Sigmoid colon (tissue), 4 donors: ENCODE results near the gene FUT6.

ENCODE experiments used
- CTCF ChIP-seq, 4 experiments: fragments of 450-650 bp in 3 of 4; fragments of 200-600 bp in 1 of 4; IDR thresholded peaks; one replicate each; pipeline ENCODE4 v1.5.1; 2016 to 2019; ENCODE audit warnings: antibody characterized with exemption in 4 of 4, mild to moderate bottlenecking in 3 of 4, moderate library complexity in 2 of 4
- EP300 ChIP-seq, 4 donors: sonication (generic); formaldehyde crosslinking; IDR thresholded peaks; one replicate each; pipeline ENCODE4 v1.6.1; 2017; ENCODE audit warnings: antibody characterized with exemption in 4 of 4
- POLR2A ChIP-seq, 2 donors: fragments of 450-650 bp; IDR thresholded peaks; one replicate each; pipeline ENCODE4 v1.6.1; 2016; ENCODE audit warnings: antibody characterized with exemption in 2 of 2, mild to moderate bottlenecking in 2 of 2, moderate library complexity in 2 of 2

- no peak for TF ChIP-seq CTCF (IDR thresholded peaks at IDR 0.05)
- no peak for TF ChIP-seq POLR2A (IDR thresholded peaks at IDR 0.05)
- no peak for TF ChIP-seq EP300 (IDR thresholded peaks at IDR 0.05)
These were observed 12.1 kb downstream of the FUT6 start for GRCh38 chr19:5827342-5827890.
